ENCODE results near the gene COBLL1. TPM values are rescaled to one million over a fixed set of nuclear protein-coding genes. Genes with fewer than 3 reads are reported as not detected.
A peak's percentile ranks its signal among the peaks of the same experiment; 100 is the strongest.
"Not testable (repeated sequence)": the region's sequence is repeated elsewhere in the genome, so short reads cannot be mapped to it uniquely, and the experiment has no call there.

The COBLL1 gene
- total RNA-seq, 1 donor from 2014 or later, result 4.4 TPM

GRCh38 chr2:164873210-164873908, 31.7 kb upstream of the COBLL1 start:
- TF ChIP-seq CTCF (conservative IDR thresholded peaks at IDR 0.05), result no peak
- no peak overlapping the region for H3K4me3 Mint-ChIP-seq
- H3K27ac Mint-ChIP-seq (ENCODE audit: unreplicated experiment), result no peak overlapping the region
- no peaks in the 10 kb centered on the region for H3K27me3 Mint-ChIP-seq (ENCODE audit: low read depth)
- no peaks in the 10 kb centered on the region for H3K36me3 Mint-ChIP-seq (ENCODE audit: low read depth)
- peaks cover 18% of the 10 kb centered on the region for H3K4me1 Mint-ChIP-seq
- no peak for DNase-seq (ENCODE audit: low read depth, low spot score)
- no peaks in the 10 kb centered on the region for H3K9me3 Mint-ChIP-seq

- DNase-seq (ENCODE audit: low read depth, low spot score), result no peak
- Mint-ChIP-seq H3K4me3 (no peak overlapping the region), H3K9me3 (peaks cover 4% of the 10 kb centered on the region), H3K27me3 (ENCODE audit: low read depth) (no peaks in the 10 kb centered on the region), H3K36me3 (ENCODE audit: low read depth) (no peaks in the 10 kb centered on the region), H3K27ac (ENCODE audit: unreplicated experiment) (peak overlapping the region; percentile 38), H3K4me1 (peaks cover 2% of the 10 kb centered on the region)
- TF ChIP-seq CTCF (conservative IDR thresholded peaks at IDR 0.05), result no peak
Measured at GRCh38 chr2:164871404-164871803, 29.8 kb upstream of the COBLL1 start.

GRCh38 chr2:164869420-164869772, 27.8 kb upstream of the COBLL1 start:
- H3K4me1 Mint-ChIP-seq, result no peaks in the 10 kb centered on the region
- H3K27me3 Mint-ChIP-seq (ENCODE audit: low read depth), result no peaks in the 10 kb centered on the region
- H3K4me3 Mint-ChIP-seq, result no peak overlapping the region
- H3K9me3 Mint-ChIP-seq, result peaks cover 4% of the 10 kb centered on the region
- H3K36me3 Mint-ChIP-seq (ENCODE audit: low read depth), result no peaks in the 10 kb centered on the region
- no peak for TF ChIP-seq CTCF (conservative IDR thresholded peaks at IDR 0.05)
- no peak overlapping the region for H3K27ac Mint-ChIP-seq (ENCODE audit: unreplicated experiment)
- no peak for DNase-seq (ENCODE audit: low read depth, low spot score)

- Mint-ChIP-seq H3K9me3 (peaks cover 4% of the 10 kb centered on the region), H3K27me3 (ENCODE audit: low read depth) (no peaks in the 10 kb centered on the region), H3K36me3 (ENCODE audit: low read depth) (no peaks in the 10 kb centered on the region), H3K27ac (ENCODE audit: unreplicated experiment) (no peak overlapping the region), H3K4me3 (no peak overlapping the region), H3K4me1 (no peaks in the 10 kb centered on the region)
- TF ChIP-seq CTCF (conservative IDR thresholded peaks at IDR 0.05), result no peak
- no peak for DNase-seq (ENCODE audit: low read depth, low spot score)
Measured at GRCh38 chr2:164868563-164869419, 27.2 kb upstream of the COBLL1 start.

GRCh38 chr2:164867779-164868397, 26.3 kb upstream of the COBLL1 start:
- peaks cover 4% of the 10 kb centered on the region for H3K9me3 Mint-ChIP-seq
- H3K27me3 Mint-ChIP-seq (ENCODE audit: low read depth), result no peaks in the 10 kb centered on the region
- H3K27ac Mint-ChIP-seq (ENCODE audit: unreplicated experiment), result no peak overlapping the region
- H3K36me3 Mint-ChIP-seq (ENCODE audit: low read depth), result no peaks in the 10 kb centered on the region
- H3K4me1 Mint-ChIP-seq, result no peaks in the 10 kb centered on the region
- DNase-seq (ENCODE audit: low read depth, low spot score), result no peak
- H3K4me3 Mint-ChIP-seq, result no peak overlapping the region
- no peak for TF ChIP-seq CTCF (conservative IDR thresholded peaks at IDR 0.05)

GRCh38 chr2:164866381-164866780, 24.8 kb upstream of the COBLL1 start:
- not testable (repeated sequence) for H3K9me3 Mint-ChIP-seq; H3K36me3 Mint-ChIP-seq (ENCODE audit: low read depth); H3K27me3 Mint-ChIP-seq (ENCODE audit: low read depth); H3K4me1 Mint-ChIP-seq; H3K4me3 Mint-ChIP-seq; DNase-seq (ENCODE audit: low read depth, low spot score); H3K27ac Mint-ChIP-seq (ENCODE audit: unreplicated experiment)
